GM12874 (cell line): ENCODE data around the gene MS4A6A.

ENCODE experiments used
- TF ChIP-seq, protein P1 (sequence below): IDR thresholded peaks from 2 replicates; pipeline ENCODE4 v1.5.1; 2011; ENCODE audit warnings: low read depth, mild to moderate bottlenecking, control low read depth, low read length, moderate library complexity; ENCODE audit not compliant: insufficient read depth

MS4A6A gene

DNA sequence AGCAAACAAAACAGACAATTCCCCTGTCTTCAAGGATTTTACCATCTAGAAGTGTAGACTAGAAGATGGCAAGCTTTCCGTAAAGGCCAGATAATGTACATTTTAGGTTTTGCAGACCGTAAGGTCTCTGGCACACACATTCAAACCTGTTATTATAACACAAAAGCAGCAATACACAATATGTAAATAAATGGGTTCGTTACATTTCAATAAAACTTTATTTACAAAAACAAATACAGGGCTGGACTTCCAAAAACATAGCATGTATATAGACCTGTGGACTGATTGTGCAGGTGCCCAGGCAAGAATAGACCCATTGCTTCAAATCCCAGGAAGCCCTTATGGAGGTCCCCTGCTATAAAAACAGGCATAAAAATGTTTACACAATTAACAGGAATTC, 27.1 kb upstream of the MS4A6A start:
- TF ChIP-seq, protein P1, sequence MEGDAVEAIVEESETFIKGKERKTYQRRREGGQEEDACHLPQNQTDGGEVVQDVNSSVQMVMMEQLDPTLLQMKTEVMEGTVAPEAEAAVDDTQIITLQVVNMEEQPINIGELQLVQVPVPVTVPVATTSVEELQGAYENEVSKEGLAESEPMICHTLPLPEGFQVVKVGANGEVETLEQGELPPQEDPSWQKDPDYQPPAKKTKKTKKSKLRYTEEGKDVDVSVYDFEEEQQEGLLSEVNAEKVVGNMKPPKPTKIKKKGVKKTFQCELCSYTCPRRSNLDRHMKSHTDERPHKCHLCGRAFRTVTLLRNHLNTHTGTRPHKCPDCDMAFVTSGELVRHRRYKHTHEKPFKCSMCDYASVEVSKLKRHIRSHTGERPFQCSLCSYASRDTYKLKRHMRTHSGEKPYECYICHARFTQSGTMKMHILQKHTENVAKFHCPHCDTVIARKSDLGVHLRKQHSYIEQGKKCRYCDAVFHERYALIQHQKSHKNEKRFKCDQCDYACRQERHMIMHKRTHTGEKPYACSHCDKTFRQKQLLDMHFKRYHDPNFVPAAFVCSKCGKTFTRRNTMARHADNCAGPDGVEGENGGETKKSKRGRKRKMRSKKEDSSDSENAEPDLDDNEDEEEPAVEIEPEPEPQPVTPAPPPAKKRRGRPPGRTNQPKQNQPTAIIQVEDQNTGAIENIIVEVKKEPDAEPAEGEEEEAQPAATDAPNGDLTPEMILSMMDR: no peak

DNA sequence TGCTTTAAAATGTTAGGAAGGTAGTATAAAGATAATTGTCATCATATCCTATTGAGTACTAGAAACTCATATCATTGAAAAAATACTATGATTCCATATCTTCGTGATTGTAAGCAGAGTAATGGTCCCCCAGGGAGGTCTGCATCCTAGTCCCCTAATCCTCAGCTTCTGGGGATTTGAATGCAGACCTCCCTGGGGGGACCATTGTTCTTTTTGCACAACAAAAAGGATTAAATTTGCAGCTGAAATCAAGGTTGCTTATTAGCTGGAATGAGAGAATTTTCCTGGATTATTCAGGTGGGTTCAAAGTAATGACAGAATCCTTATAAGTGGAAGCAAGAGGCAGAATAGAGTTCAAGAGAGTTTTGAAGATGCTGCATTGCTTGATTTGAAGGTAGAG, 26.1 kb upstream of the MS4A6A start:
- TF ChIP-seq, protein P1: no peak

DNA sequence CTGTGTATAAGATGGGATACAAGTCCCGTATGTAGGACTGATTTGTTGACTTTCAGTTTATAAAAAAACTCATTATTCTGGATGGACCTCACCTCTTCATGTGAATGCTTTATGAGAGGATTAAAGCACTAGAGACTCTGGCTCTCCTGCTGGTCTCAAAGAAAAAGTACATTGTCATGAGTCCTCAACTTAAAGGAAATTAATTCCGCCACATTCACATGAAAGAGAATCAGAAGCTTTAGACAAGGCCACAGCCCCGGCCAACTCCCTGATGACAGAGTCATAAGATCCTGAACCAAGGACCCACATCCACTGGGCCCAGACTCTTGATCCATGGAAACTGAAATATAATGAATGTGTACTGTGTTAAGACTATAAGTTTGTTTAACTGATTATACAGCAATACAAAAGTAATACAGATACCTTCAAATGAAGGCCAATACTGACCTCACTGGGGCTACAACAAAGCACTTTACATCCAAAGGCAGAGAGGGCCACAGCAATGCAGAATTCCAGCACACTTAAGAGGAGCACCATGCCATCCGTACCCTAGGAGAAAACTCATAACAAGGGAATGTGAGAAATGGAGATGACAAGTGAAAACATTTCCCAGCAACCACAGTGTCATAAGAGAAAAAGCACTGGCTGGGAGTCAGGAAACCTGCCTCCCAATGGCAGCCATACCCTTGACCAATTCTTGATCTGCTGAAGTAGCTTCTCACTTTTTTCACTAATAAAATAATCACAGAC, 25.4 kb upstream of the MS4A6A start:
- TF ChIP-seq, protein P1: no peak

DNA sequence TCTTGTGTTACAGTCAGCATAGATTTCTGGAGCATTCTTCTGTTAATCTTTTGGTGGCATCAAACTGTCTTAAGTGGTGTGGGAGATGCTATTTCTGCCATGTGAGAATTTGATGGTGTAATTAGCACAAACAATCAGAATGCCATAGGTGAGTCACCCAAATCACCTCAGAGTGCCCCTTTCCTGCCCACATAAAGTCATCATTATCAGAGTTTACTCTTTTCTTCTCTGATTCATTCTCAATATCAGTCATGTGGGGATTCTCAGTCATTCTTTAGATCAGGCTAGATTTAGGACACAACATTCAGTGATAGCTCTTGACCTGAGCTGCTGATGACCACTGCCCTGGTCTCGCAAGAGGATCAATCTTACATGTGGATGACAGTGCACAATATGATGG, 23.7 kb upstream of the MS4A6A start:
- TF ChIP-seq, protein P1: no peak

DNA sequence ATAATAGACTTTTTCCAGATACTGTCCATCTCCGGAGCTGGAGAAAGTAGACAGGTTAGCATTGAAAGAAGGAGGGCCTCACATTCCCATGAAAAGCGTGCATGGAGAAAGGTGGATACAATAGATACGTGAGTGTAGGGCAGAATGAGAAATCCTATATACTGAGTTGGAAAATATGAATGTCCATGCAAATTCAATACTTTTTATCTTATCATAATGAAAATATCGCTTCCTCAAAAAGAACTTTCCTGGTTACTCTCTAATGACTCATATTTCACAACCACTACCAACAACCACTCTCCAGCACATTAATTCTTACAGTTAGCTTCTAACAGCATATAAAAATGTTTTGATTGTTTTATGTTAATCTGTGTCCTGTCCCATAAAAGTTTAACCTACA, 22.0 kb upstream of the MS4A6A start:
- TF ChIP-seq, protein P1: no peak

DNA sequence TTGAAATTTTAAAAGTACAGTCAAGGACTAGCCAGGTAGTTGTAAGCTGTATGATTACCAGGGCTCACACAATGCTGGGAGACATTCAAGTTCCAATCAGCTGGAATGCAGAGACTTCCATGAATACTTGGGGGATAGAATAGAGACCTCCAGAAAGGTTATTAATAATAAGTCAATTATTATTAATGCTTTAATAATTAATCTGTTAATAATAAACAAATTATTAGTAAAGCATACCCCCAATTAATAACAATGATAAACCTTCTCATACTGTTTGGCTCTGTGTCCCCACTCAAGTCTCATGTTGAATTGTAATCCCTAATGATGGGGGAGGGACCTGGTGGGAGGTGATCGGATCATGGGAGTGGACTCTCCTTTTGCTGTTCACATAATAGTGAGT, 14.6 kb upstream of the MS4A6A start:
- TF ChIP-seq, protein P1: no peak

DNA sequence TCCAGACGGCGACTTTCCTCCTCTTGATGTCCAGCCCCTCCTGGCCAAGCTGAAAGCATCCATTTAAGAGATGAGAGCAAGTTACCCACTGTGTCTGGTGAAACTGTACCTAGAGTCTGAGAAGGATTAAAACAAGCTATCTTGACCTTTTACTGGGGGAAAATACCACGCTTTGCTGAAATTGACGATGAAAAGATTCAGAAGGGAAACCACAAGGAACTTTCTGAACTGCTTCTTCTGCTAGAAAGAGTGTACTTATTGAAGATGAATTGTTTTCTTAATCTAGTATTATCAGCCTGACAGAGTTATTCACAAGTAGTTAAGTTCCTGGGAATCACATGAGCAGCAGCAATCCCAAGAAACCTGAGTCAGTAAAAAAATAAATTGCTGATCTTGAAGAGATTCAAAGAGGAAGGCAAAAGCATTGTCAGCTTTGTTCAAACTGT, 13.1 kb upstream of the MS4A6A start:
- TF ChIP-seq, protein P1: no peak
